Gastrocnemius medialis (tissue), 4 donors: ENCODE data around the gene MORN1. TPM values are rescaled to one million over a fixed set of nuclear protein-coding genes. Genes with fewer than 3 reads are reported as not detected.

Source experiments
- ATAC-seq, 2 donors: fragments of 150-250 bp; one replicate each; pipeline ENCODE4 v1.9.1; 2016
- DNase-seq, 2 donors: peaks; one replicate each; pipeline ENCODE4 v3.0.0-alpha.2; 2019
- H3K27ac ChIP-seq, 4 donors: fragments of 200-600 bp; sonication (generic); 1 replicate in 1 of 4; 2 replicates in 3 of 4; pipeline ENCODE4 v1.5.1; 2016 to 2018; ENCODE audit warnings: mild to moderate bottlenecking in 2 of 4, moderate library complexity in 1 of 4
- H3K27me3 ChIP-seq, 3 donors: fragments of 200-600 bp; sonication (generic) in 2 of 3; 1 replicate in 1 of 3; 2 replicates in 2 of 3; pipeline versions ENCODE4 v1.5.1 to v1.6.0; 2016 to 2019; ENCODE audit warnings: mild to moderate bottlenecking in 1 of 3, moderate library complexity in 1 of 3
- H3K36me3 ChIP-seq, 2 donors: fragments of 200-600 bp; sonication (generic) in 1 of 2; one replicate each; pipeline ENCODE4 v1.5.1; 2017 to 2018
- H3K4me1 ChIP-seq, 2 donors: fragments of 200-600 bp; sonication (generic) in 1 of 2; one replicate each; pipeline ENCODE4 v1.5.1; 2016 to 2017; ENCODE audit warnings: mild to moderate bottlenecking in 2 of 2
- H3K4me3 ChIP-seq, 4 donors: fragments of 200-600 bp; sonication (generic) in 3 of 4; 1 replicate in 1 of 4; 2 replicates in 3 of 4; pipeline ENCODE4 v1.5.1; 2016 to 2019; ENCODE audit warnings: mild to moderate bottlenecking in 2 of 4
- H3K9me3 ChIP-seq, 3 donors: fragments of 200-600 bp; sonication (generic) in 2 of 3; 1 replicate in 1 of 3; 2 replicates in 2 of 3; pipeline ENCODE4 v1.5.1; 2016 to 2019
- POLR2A ChIP-seq, 2 donors: fragments of 450-650 bp; IDR thresholded peaks; one replicate each; pipeline ENCODE4 v1.6.1; 2017; ENCODE audit warnings: antibody characterized with exemption in 2 of 2, mild to moderate bottlenecking in 2 of 2, moderate library complexity in 2 of 2
- in situ Hi-C, 4 donors: fragments of 200-750 bp; cut with MboI; loops; one replicate each; pipeline versions ENCODE4 v1.15.0 to v1.8.0; 2017; ENCODE audit warnings: low sequenced_read_pairs in 4 of 4
- intact Hi-C: fragments of 100-400 bp; cut with DNase I; formaldehyde crosslinking; loops from one replicate; pipeline ENCODE4 v1.15.1; 2023; ENCODE audit warnings: low total_unique reads
- total RNA-seq, 4 donors: library from RNA; depleted of rRNA; stranded (reverse); fragments of >200 nt; gene quantifications; one replicate each; pipeline versions ENCODE4 v1.1.0 to v1.2.3, GENCODE V29; 2016
- TF ChIP-seq, protein P1 (sequence below), 5 experiments: fragments of 450-650 bp in 3 of 5; fragments of 200-600 bp in 2 of 5; sonication (generic) in 2 of 5; IDR thresholded peaks in 4 of 5; conservative IDR thresholded peaks in 1 of 5; 1 replicate in 4 of 5; 2 replicates in 1 of 5; pipeline ENCODE4 v1.5.1; 2016 to 2019; ENCODE audit warnings: antibody characterized with exemption in 5 of 5, mild to moderate bottlenecking in 3 of 5, moderate library complexity in 3 of 5

MORN1 gene
- total RNA-seq, 4 donors from 2014 or later: 1.9 to 4.7 (median 3.5) TPM

DNA sequence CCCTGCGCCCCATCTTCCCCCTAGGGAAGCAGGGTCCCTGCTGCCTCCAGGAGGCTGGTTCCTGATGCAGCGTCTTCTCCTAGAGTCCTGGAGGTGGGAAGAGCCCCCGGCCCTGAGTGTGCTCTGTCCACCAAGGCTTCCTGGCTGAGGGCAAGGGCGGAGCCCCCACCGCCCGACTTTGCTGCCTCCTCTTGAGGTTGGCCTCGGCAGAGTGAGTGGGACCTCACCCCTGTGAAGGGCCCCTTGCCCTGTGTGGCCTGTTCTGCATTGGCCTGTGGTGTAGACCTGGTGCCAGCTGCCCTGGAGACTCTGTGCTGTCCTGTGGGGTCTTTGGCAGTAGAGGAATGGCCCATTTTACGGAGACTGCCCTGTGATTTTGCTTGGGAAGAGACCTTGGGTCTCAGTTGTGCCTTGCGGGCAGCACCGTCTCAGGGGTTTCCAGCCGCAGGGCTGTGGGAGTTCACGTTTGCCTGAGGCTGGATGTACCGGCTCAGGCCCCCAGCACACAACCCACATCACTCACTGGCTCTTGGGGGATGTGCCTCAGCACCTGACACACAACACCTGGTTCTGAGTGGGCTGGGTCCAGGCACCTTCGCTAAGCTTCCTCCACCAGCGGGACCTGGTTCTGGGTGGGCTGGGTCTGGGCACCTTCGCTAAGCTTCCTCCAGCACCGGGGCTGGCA, 89.6 kb downstream of the MORN1 start:
- in situ Hi-C loops (loop anchor here in 2 of 4 donors (25.0 kb wide), 1 partner anchor 89 kb away; no protein-coding TSS in a partner anchor), intact Hi-C loops (no loop called here)
- no peak for ATAC-seq
- Histone ChIP-seq H3K27ac (peak overlapping the region; percentile 68 to 76 (median 72)), H3K9me3 (no peaks in the 10 kb centered on the region), H3K4me3 (no peak overlapping the region), H3K27me3 (no peaks in the 10 kb centered on the region), H3K36me3 (peaks cover 0 to 28% of the 10 kb centered on the region in 2 donors), H3K4me1 (peaks cover 20 to 30% of the 10 kb centered on the region in 2 donors)
- TF ChIP-seq, protein P1, sequence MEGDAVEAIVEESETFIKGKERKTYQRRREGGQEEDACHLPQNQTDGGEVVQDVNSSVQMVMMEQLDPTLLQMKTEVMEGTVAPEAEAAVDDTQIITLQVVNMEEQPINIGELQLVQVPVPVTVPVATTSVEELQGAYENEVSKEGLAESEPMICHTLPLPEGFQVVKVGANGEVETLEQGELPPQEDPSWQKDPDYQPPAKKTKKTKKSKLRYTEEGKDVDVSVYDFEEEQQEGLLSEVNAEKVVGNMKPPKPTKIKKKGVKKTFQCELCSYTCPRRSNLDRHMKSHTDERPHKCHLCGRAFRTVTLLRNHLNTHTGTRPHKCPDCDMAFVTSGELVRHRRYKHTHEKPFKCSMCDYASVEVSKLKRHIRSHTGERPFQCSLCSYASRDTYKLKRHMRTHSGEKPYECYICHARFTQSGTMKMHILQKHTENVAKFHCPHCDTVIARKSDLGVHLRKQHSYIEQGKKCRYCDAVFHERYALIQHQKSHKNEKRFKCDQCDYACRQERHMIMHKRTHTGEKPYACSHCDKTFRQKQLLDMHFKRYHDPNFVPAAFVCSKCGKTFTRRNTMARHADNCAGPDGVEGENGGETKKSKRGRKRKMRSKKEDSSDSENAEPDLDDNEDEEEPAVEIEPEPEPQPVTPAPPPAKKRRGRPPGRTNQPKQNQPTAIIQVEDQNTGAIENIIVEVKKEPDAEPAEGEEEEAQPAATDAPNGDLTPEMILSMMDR (IDR thresholded peaks at IDR 0.05 in 4 of 5, conservative IDR thresholded peaks at IDR 0.05 in 1 of 5): no peak
- no peak for TF ChIP-seq POLR2A (IDR thresholded peaks at IDR 0.05)
- no peak for DNase-seq

DNA sequence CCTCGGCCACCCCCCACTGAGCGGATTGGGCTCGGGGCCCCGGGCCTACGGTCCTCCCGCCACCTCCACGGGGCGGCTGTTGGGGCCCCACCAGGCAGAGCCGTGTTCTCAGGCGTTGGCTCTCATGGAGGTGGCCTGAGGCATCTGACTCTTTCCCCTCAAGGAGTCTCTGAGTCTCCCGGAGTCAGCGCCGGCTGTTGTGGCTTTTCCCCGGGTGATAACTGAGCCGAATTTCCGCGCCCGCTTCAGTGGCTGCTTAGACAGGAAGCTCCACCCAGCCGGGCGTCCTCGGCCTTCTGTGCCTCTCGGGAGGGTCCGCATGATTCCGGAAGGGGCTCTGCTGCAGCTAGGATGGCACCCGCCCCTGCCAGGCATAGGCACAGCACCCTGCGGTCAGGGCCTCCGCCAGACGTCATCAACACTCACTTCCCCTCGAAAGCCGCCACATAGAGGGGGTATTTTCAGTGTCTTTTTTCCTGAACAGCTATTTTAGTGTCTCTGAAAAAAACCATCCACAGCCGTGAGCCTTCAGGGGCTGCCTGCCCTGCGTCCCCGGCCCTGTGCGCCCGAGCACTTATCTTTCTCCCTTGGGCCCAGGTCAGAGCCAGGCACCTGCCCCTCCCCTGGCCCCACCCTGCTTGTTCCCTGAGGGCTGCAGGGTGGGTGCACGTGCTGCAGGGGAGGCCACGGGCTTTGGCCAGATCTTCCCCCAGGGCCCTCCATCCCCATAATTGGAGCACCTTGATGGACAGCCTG, 90.3 kb downstream of the MORN1 start:
- H3K27ac ChIP-seq: peak overlapping the region; percentile 68 to 76 (median 72)
- TF ChIP-seq, protein P1 (IDR thresholded peaks at IDR 0.05 in 4 of 5, conservative IDR thresholded peaks at IDR 0.05 in 1 of 5): no peak
- TF ChIP-seq POLR2A (IDR thresholded peaks at IDR 0.05): peak in 1 of 2 donors; percentile 18
- H3K36me3 ChIP-seq: peaks cover 0 to 27% of the 10 kb centered on the region in 2 donors
- peak; percentile 38 to 39 for ATAC-seq
- no peaks in the 10 kb centered on the region for H3K27me3 ChIP-seq
- intact Hi-C loops: no loop called here
- no peaks in the 10 kb centered on the region for H3K9me3 ChIP-seq
- peak; percentile 60 to 71 for DNase-seq
- in situ Hi-C loops: loop anchor here in 2 of 4 donors (25.0 kb wide), 1 partner anchor 89 kb away; no protein-coding TSS in a partner anchor
- peaks cover 20 to 30% of the 10 kb centered on the region in 2 donors for H3K4me1 ChIP-seq
- H3K4me3 ChIP-seq: peak overlapping the region in 3 of 4 donors; percentile 20 to 32 (median 28)

DNA sequence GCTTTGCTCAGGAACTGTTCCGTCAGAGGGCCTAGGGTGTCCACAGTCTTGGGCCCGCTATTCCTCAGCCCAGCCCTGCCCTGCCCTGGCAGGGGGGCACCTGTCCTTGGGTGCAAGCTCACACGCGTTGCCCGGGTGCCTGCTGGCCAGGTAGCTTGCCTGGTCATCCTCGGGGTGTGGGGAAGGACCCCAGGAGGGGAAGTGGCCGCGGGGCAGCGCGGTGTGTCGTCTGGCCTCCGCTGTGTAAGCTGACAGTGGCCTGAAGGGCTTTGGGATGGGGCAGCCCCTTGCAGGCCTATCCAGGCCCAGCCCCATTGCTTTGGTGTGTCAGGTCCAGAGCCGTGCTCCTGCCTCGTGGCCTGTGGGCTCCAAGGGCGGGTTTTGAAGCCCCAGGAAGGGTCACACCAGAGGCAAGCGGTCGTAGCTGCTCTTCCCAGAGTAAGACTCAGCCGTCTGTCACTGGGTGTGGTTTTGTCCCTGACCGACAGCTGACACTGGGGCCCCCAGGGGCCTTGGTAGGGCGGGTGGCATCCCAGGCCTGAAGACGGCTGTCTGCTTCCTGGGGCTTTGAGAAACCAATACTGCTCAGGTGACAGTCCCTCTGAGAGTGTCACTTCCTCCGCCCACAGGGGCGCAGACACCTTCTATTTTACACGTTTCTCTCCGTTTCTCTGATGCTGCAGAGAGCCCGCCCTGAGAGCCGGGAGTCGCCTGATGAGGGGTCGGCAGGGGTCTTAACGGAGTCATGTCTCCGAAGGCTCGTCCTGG, 91.2 kb downstream of the MORN1 start:
- peak overlapping the region in 2 of 4 donors; percentile 28 to 32 for H3K4me3 ChIP-seq
- in situ Hi-C loops: loop anchor here in 2 of 4 donors (25.0 kb wide), 1 partner anchor 88 kb away; no protein-coding TSS in a partner anchor
- no peak for DNase-seq
- no peaks in the 10 kb centered on the region for H3K9me3 ChIP-seq
- TF ChIP-seq, protein P1 (IDR thresholded peaks at IDR 0.05 in 4 of 5, conservative IDR thresholded peaks at IDR 0.05 in 1 of 5): no peak
- TF ChIP-seq POLR2A (IDR thresholded peaks at IDR 0.05): no peak
- H3K4me1 ChIP-seq: peaks cover 20 to 30% of the 10 kb centered on the region in 2 donors
- H3K27ac ChIP-seq: peak overlapping the region; percentile 68 to 76 (median 72)
- intact Hi-C loops: no loop called here
- H3K36me3 ChIP-seq: peaks cover 0 to 19% of the 10 kb centered on the region in 2 donors
- H3K27me3 ChIP-seq: no peaks in the 10 kb centered on the region
- ATAC-seq: no peak

DNA sequence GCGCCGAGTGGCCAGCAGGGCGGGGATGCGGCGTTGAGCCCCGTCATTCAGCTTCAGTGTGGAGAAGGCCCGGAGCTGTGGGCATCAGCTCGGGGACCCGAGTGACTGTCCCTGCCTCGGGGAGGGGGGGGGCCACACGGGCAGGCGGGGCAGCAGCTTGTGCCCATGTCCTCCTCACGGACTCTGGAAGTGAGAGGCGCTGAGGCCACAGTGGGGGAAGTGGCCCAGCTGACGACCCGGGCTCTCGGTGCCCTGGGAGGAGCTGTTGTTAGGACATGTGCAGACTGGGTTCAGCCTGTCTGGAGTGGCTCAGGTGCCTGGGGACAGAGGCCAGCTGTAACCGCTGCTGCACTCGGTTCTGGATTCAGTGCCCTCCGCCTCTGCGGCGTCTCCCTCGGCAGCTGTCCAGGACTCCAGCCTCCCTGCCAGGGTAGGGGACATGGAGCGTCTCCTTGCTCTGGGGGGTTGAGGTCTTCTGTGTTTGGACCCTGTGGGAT, 92.2 kb downstream of the MORN1 start:
- intact Hi-C loops (no loop called here), in situ Hi-C loops (no loop called here)
- Histone ChIP-seq H3K27ac (peak overlapping the region in 1 of 4 donors; percentile 76), H3K4me1 (peaks cover 23 to 36% of the 10 kb centered on the region in 2 donors), H3K36me3 (peaks cover 0 to 10% of the 10 kb centered on the region in 2 donors), H3K27me3 (no peaks in the 10 kb centered on the region), H3K4me3 (no peak overlapping the region), H3K9me3 (no peaks in the 10 kb centered on the region)
- DNase-seq (no peak), ATAC-seq (peak in 1 of 2 donors; percentile 52)
- TF ChIP-seq, protein P1 (IDR thresholded peaks at IDR 0.05 in 4 of 5, conservative IDR thresholded peaks at IDR 0.05 in 1 of 5): no peak
